GM23338 (cell line): ENCODE measurements around the gene EVC. TPM values are rescaled to one million over a fixed set of nuclear protein-coding genes. Genes with fewer than 3 reads are reported as not detected.

Experiments used
- CREB1 ChIP-seq: fragments of 250-450 bp; sonication (Bioruptor Pico); IDR thresholded peaks from 2 replicates; pipeline ENCODE4 v1.5.0; 2020; ENCODE audit warnings: low read depth, mild to moderate bottlenecking, moderate library complexity
- CTCF ChIP-seq, 2 experiments: fragments of 200-600 bp in 1 of 2; sonication (generic) in 1 of 2; conservative IDR thresholded peaks; 2 replicates each; pipeline versions ENCODE4 v1.5.1 to v1.6.1; 2016 to 2017; ENCODE audit warnings: antibody characterized with exemption in 2 of 2, low read depth in 2 of 2, mild to moderate bottlenecking in 2 of 2, moderate library complexity in 1 of 2
- EZH2 ChIP-seq: fragments of 200-600 bp; sonication (generic); IDR thresholded peaks from one replicate; pipeline ENCODE4 v1.8.0; 2017; ENCODE audit warnings: antibody characterized with exemption, mild to moderate bottlenecking, low read depth; ENCODE audit not compliant: unreplicated experiment
- EZH2phosphoT487 ChIP-seq: fragments of 200-600 bp; sonication (generic); IDR thresholded peaks from one replicate; pipeline ENCODE4 v1.8.1; 2018; ENCODE audit warnings: antibody characterized with exemption; ENCODE audit not compliant: unreplicated experiment
- POLR2AphosphoS5 ChIP-seq: IDR thresholded peaks from 2 replicates; pipeline ENCODE4 v1.6.1; 2016; ENCODE audit warnings: antibody characterized with exemption, low read depth
- REST ChIP-seq: IDR thresholded peaks from one replicate; pipeline ENCODE4 v1.6.1; 2018; ENCODE audit warnings: antibody characterized with exemption; ENCODE audit not compliant: unreplicated experiment
- ZNF462 ChIP-seq: fragments of 250-450 bp; sonication (Bioruptor Pico); IDR thresholded peaks from 2 replicates; pipeline ENCODE4 v1.5.0; 2020; ENCODE audit warnings: mild to moderate bottlenecking, moderate library complexity
- polyA plus RNA-seq: library from polyadenylated mRNA; unstranded; fragments of >200 nt; fragmentation: Nextera tagmentation; extraction: Ambion mirVana; gene quantifications from 2 replicates; pipeline ENCODE4 v1.2.1, GENCODE V29; 2016
- total RNA-seq: library from RNA; depleted of rRNA; stranded (reverse); fragments of >200 nt; shearing (Covaris generic); gene quantifications from 2 replicates; pipeline ENCODE4 v1.2.3, GENCODE V29; 2014

Gene EVC
- total and polyA plus RNA-seq, 2 experiments from 2014 or later, result 1.7 to 12.8 TPM

- TF ChIP-seq ZNF462 (CRISPR knock-in tag) (no peak), EZH2phosphoT487 (no peak), REST (no peak), CTCF (conservative IDR thresholded peaks at IDR 0.05; ENCODE audit: low read depth in 2 of 2) (no peak), POLR2AphosphoS5 (no peak), CREB1 (CRISPR knock-in tag) (no peak), EZH2 (no peak)
Observed at GRCh38 chr4:5781691-5782090, 70.7 kb downstream of the EVC start (continued).
